GM12864 (cell line): ENCODE data around the gene DRD5.

ENCODE experiments used
- DNase-seq: peaks from one replicate; pipeline ENCODE4 v3.0.0-alpha.2; 2011; ENCODE audit warnings: low read depth
- H3K4me3 ChIP-seq: 2 replicates; pipeline ENCODE4 v1.5.1; 2011; ENCODE audit warnings: mild to moderate bottlenecking, low read depth, low read length, control low read depth
- TF ChIP-seq, protein P1 (sequence below): IDR thresholded peaks from 2 replicates; pipeline ENCODE4 v1.5.1; 2011; ENCODE audit warnings: low read depth, mild to moderate bottlenecking, moderate library complexity, low read length, control low read depth, inconsistent platforms; ENCODE audit errors: missing control alignments

The DRD5 gene

DNA sequence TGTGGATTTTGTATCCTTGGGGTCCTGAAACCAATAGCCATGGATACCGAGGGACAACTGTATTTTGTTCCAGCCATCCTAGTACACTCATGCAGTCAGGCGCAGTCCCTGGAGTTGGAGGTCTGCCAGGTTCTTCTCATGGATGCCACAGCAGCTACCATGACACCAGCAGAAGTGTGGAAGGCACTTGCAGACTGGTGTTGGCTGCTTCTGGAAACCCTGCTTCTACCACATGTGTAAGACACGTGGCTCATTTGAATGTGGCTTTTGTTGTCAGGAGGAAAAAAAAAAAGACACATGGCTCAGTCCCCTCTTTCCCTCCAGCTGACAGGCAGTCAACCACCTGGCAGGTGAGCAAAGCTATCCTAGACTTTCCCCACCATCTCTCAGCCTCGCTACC lies 19.4 kb downstream of the DRD5 start:
- TF ChIP-seq, protein P1, sequence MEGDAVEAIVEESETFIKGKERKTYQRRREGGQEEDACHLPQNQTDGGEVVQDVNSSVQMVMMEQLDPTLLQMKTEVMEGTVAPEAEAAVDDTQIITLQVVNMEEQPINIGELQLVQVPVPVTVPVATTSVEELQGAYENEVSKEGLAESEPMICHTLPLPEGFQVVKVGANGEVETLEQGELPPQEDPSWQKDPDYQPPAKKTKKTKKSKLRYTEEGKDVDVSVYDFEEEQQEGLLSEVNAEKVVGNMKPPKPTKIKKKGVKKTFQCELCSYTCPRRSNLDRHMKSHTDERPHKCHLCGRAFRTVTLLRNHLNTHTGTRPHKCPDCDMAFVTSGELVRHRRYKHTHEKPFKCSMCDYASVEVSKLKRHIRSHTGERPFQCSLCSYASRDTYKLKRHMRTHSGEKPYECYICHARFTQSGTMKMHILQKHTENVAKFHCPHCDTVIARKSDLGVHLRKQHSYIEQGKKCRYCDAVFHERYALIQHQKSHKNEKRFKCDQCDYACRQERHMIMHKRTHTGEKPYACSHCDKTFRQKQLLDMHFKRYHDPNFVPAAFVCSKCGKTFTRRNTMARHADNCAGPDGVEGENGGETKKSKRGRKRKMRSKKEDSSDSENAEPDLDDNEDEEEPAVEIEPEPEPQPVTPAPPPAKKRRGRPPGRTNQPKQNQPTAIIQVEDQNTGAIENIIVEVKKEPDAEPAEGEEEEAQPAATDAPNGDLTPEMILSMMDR = no peak
- DNase-seq = no peak
- H3K4me3 ChIP-seq = no peak overlapping the region

DNA sequence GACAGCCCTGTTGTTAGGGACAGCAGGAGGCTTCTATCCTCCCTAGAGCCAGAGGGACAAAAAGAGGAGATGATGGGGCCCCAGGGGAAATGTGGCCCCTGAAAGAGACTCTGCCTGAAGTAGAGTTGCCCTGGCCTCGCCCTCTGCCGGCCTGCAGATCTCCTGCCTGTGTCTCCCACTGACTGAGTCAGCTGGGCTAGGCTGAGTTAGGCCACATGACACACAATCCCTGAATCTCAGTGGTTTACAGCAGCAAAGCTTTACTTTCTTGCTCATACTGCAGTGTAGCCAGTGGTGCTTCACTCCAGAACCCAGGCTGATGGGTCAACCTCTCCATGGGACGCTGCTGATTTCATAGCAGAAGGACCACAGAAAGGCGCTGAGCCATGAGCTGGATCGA lies 23.5 kb downstream of the DRD5 start:
- TF ChIP-seq, protein P1 = peak; percentile 8
- H3K4me3 ChIP-seq = no peak overlapping the region
- DNase-seq = no peak

DNA sequence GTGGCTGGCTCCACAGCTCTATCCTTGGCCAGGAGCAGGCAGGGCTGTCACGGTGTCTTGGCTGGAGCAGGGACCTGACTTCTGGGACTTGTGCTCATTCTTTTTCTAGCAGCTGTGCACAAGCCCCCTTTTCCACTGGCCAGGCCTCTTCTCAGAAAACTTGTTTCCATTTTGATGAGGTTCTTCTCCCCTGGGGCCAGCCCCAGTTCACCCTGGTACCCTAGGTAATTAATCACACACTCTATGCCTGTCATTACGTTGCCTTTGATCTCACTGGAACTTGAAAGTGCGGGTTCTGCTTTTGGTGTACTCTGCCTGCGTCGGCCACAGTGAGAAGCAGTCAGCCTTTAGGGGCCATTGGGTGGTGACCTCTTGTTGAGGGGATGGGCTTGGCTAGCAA lies 26.6 kb downstream of the DRD5 start:
- TF ChIP-seq, protein P1 = no peak
- no peak for DNase-seq
- no peak overlapping the region for H3K4me3 ChIP-seq

GRCh38 chr4:9811806-9812205 lies 30.4 kb downstream of the DRD5 start:
- DNase-seq = no peak
- TF ChIP-seq, protein P1 = no peak
- no peak overlapping the region for H3K4me3 ChIP-seq

GRCh38 chr4:9812501-9813340 lies 31.3 kb downstream of the DRD5 start:
- TF ChIP-seq, protein P1 = no peak
- no peak overlapping the region for H3K4me3 ChIP-seq
- DNase-seq = peak; percentile 5

DNA sequence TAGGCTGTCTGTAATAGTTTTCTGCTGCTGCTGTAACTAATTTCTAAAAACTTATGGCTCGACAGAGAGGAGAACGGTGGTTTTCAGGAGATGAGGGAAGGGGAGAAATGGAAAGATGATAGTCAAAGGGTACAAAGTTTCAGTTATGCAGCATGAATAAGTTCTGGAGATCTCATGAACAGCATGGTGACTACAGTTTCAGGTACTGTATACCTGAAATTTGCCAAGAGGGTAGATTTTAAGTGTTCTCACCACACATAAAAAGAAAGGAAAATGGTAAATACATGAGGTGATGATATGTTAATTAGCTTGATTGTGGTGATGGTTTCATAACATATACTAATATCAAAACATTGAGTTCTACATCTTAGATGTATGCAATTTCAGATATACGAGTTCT lies 34.9 kb downstream of the DRD5 start:
- TF ChIP-seq, protein P1 = no peak
- H3K4me3 ChIP-seq = no peak overlapping the region
- no peak for DNase-seq

DNA sequence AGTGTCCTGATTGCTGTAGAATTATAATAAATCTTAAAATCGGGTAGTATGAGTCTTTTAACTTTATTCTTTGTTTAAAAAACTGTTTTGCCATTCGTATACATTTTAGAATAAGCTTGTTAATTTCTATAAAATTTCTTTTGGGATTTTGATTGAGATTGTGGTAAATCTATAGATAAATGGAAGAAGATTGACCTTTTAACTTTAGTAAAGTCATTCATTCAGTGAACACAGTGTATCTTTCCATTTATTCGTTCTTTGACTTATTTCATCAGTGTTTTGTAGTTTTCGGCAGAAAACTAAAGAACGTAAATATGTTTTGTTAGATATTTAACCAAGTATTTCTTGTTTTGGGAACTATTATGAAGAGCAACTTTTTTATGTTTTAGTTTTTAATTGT lies 38.9 kb downstream of the DRD5 start:
- TF ChIP-seq, protein P1 = no peak
- H3K4me3 ChIP-seq = no peak overlapping the region
- no peak for DNase-seq
